ENCODE measurements around the gene STK32C. TPM values are rescaled to one million over a fixed set of nuclear protein-coding genes. Genes with fewer than 3 reads are reported as not detected.

STK32C gene
- total and polyA plus RNA-seq, 2 of the 4 experiments (the other 2 are of a cell fraction) = 5.0 to 8.3 TPM

GRCh38 chr10:132303361-132304115 lies 4.2 kb downstream of the STK32C start:
- in situ Hi-C loops (cut with MboI; ENCODE audit: low sequenced_read_pairs) = no loop called here
- H3K27me3 ChIP-seq (ENCODE audit: control insufficient read depth, insufficient read depth, low read length) = peaks cover 36% of the 10 kb centered on the region; the same call in 1 of the 2 replicates
- DNase-seq (no peak), ATAC-seq (ENCODE audit: low read depth) (no peak)
- H2BK120ac ChIP-seq (ENCODE audit: low read depth, low read length) = no peak overlapping the region
- H4K20me1 ChIP-seq (ENCODE audit: insufficient read depth, low read length) = no peaks in the 10 kb centered on the region
- no peak overlapping the region for H4K91ac ChIP-seq (ENCODE audit: insufficient read depth, low read depth, low read length)
- no peaks in the 10 kb centered on the region for H3K9me1 ChIP-seq (ENCODE audit: insufficient read depth, low read length)
- dilution Hi-C loops (cut with HindIII; ENCODE audit: low sequenced_read_pairs, unreplicated experiment) = no loop called here
- no peak overlapping the region for H2BK15ac ChIP-seq (ENCODE audit: low read depth, low read length)
- no peak overlapping the region for H3K14ac ChIP-seq (replicated peaks; ENCODE audit: low read depth, low read length)
- no peak overlapping the region for H3K56ac ChIP-seq (ENCODE audit: extremely low read depth, insufficient read depth, low read length)
- H3K4me1 ChIP-seq (ENCODE audit: control insufficient read depth, insufficient read depth, low read length) = peaks cover 2% of the 10 kb centered on the region; the same call in 1 of the 2 replicates
- H3K4me3 ChIP-seq (ENCODE audit: insufficient read depth, low read depth, low read length) = no peak overlapping the region
- BruUV-seq (replicated peaks) = no TSS peak
- H2BK5ac ChIP-seq (ENCODE audit: low read depth, low read length, poor library complexity, severe bottlenecking) = no peak overlapping the region
- H4K8ac ChIP-seq (ENCODE audit: low read depth in 2 of 2, low read length in 2 of 2) = no peak overlapping the region
- H3K23ac ChIP-seq (ENCODE audit: low read depth, low read length) = no peak overlapping the region
- 71% methylated on average over 11 of the region's 21 CpGs; no CpG with 5 or more reads in 1 of the 2 experiments for WGBS, 2 experiments (ENCODE audit: extremely low coverage in 2 of 2, insufficient read length in 1 of 2)
- H3K9ac ChIP-seq (ENCODE audit: low read depth, low read length) = no peak overlapping the region
- ChIA-PET POLR2A (ENCODE audit: unreplicated experiment) (no interaction called here), CTCF (no interaction called here)
- no peak overlapping the region for H2AK5ac ChIP-seq (ENCODE audit: low read depth, low read length)
- H3K27ac ChIP-seq (ENCODE audit: insufficient read depth, low read length) = no peak overlapping the region
- H3K36me3 ChIP-seq (ENCODE audit: control insufficient read depth, insufficient read depth, low read length) = no peaks in the 10 kb centered on the region
- H2AFZ ChIP-seq (replicated peaks; ENCODE audit: low read length, poor library complexity) = no peak overlapping the region
- no peak overlapping the region for H2AK9ac ChIP-seq (replicated peaks; ENCODE audit: low read depth, low read length, poor library complexity)
- H3K9me3 ChIP-seq (ENCODE audit: control insufficient read depth, insufficient read depth, low read length) = peaks cover 5% of the 10 kb centered on the region; the same call in 1 of the 2 replicates
- no peak overlapping the region for H4K5ac ChIP-seq (ENCODE audit: low read depth, low read length)
- no peaks in the 10 kb centered on the region for H3K79me1 ChIP-seq (ENCODE audit: low read depth in 1 of 2, low read length in 2 of 2)
- H2BK20ac ChIP-seq (ENCODE audit: low read depth, low read length) = no peak overlapping the region
- TF ChIP-seq POLR2A (IDR thresholded peaks at IDR 0.05; ENCODE audit: low read depth, low read length) = no peak
- no peak for TF ChIP-seq CTCF (conservative IDR thresholded peaks at IDR 0.05; ENCODE audit: low read depth, low read length)
- intact Hi-C loops (cut with micrococcal nuclease) = no loop called here
- no peak overlapping the region for H3K4me2 ChIP-seq (ENCODE audit: low read depth, low read length)
- no peak overlapping the region for H3K18ac ChIP-seq (ENCODE audit: low read depth, low read length)
- no peak overlapping the region for H3K4ac ChIP-seq (ENCODE audit: low read depth, low read length)
